Motor neuron (in vitro differentiated cells): ENCODE results near the gene OTX1. TPM values are rescaled to one million over a fixed set of nuclear protein-coding genes. Genes with fewer than 3 reads are reported as not detected.
"Not testable (repeated sequence)": the region's sequence is repeated elsewhere in the genome, so short reads cannot be mapped to it uniquely, and the experiment has no call there.

Source experiments
- ATAC-seq, 8 experiments: fragments of 200-7000 bp; cut with Tn5 transposase; replicated peaks in 6 of 8; 2 replicates each; pipeline ENCODE4 v1.8.0; 2021; ENCODE audit warnings: mild to moderate bottlenecking in 8 of 8, moderate library complexity in 8 of 8
- H3K27ac ChIP-seq, 2 donors: fragments of 250-450 bp; sonication (Bioruptor Pico); 2 replicates each; pipeline ENCODE4 v1.9.0; 2021; ENCODE audit warnings: antibody characterized with exemption in 2 of 2, mild to moderate bottlenecking in 2 of 2, moderate library complexity in 1 of 2
- H3K4me1 ChIP-seq, 2 donors: fragments of 250-450 bp; sonication (Bioruptor Pico); replicated peaks in 1 of 2; 2 replicates each; pipeline ENCODE4 v1.6.1; 2021; ENCODE audit warnings: antibody characterized with exemption in 2 of 2, mild to moderate bottlenecking in 2 of 2, moderate library complexity in 1 of 2
- H3K4me3 ChIP-seq, 5 donors: fragments of 250-450 bp; sonication (Bioruptor Pico); 2 replicates each; pipeline ENCODE4 v1.9.0; 2021; ENCODE audit warnings: antibody characterized with exemption in 5 of 5, mild to moderate bottlenecking in 5 of 5, moderate library complexity in 4 of 5
- WGBS, 10 experiments: fragments of 450-650 bp; shearing (Covaris generic); methylation state at CpG; one replicate each; pipeline ENCODE4 v1.0.0; 2022; 5-methylcytosine and 5-hydroxymethylcytosine counted together
- in situ Hi-C, 9 experiments: fragments of 400-800 bp; cut with MboI; loops; one replicate each; pipeline ENCODE4 v1.15.0; 2021; ENCODE audit warnings: low sequenced_read_pairs in 9 of 9, low pct_unique_long_range_greater_than_20kb in 2 of 9; ENCODE audit not compliant: unreplicated experiment in 9 of 9
- total RNA-seq, 8 experiments: library from RNA; unstranded; fragments of 300-600 nt; gene quantifications; 2 replicates each; pipeline versions ENCODE4 v1.2.3 to v1.2.4, GENCODE V29; 2022

Gene OTX1
- total RNA-seq, 8 experiments from 2014 or later: 0.14 to 3.6 (median 0.51) TPM

GRCh38 chr2:63073994-63074393, 23.4 kb downstream of the OTX1 start:
- no peak overlapping the region for H3K4me3 ChIP-seq
- no peaks in the 10 kb centered on the region for H3K4me1 ChIP-seq
- 0 to 100% (median 80%) methylated on average over 1 to 3 of the region's 3 CpGs; no CpG with 5 or more reads in 3 of the 10 experiments for WGBS, 10 experiments
- no peak overlapping the region for H3K27ac ChIP-seq
- ATAC-seq: no peak
- in situ Hi-C loops: no loop called here

GRCh38 chr2:63074399-63074798, 23.8 kb downstream of the OTX1 start:
- in situ Hi-C loops, H3K27ac ChIP-seq, H3K4me1 ChIP-seq, ATAC-seq, H3K4me3 ChIP-seq: not testable (repeated sequence)
- 69 to 100% (median 83%) methylated on average over 1 to 4 of the region's 4 CpGs; no CpG with 5 or more reads in 3 of the 10 experiments for WGBS, 10 experiments

GRCh38 chr2:63078852-63079606, 28.4 kb downstream of the OTX1 start:
- in situ Hi-C loops: no loop called here
- Histone ChIP-seq H3K4me3 (no peak overlapping the region), H3K4me1 (no peaks in the 10 kb centered on the region), H3K27ac (no peak overlapping the region)
- no peak for ATAC-seq
- 21 to 100% (median 60%) methylated on average over 2 to 4 of the region's 4 CpGs for WGBS, 10 experiments

- Histone ChIP-seq H3K27ac (no peak overlapping the region), H3K4me3 (no peak overlapping the region), H3K4me1 (no peaks in the 10 kb centered on the region)
- WGBS, 10 experiments: 0 to 100% (median 74%) methylated on average over 1 to 4 of the region's 4 CpGs; no CpG with 5 or more reads in 1 of the 10 experiments
- in situ Hi-C loops: no loop called here
- ATAC-seq: no peak
Observed at GRCh38 chr2:63081404-63081803, 30.8 kb downstream of the OTX1 start.

GRCh38 chr2:63086687-63087086, 36.1 kb downstream of the OTX1 start:
- Histone ChIP-seq H3K4me3 (no peak overlapping the region), H3K27ac (no peak overlapping the region), H3K4me1 (no peaks in the 10 kb centered on the region)
- in situ Hi-C loops: no loop called here
- no peak for ATAC-seq
- 0 to 50% (median 0%) methylated on average over 1 of the region's 1 CpG; no CpG with 5 or more reads in 3 of the 10 experiments for WGBS, 10 experiments

- H3K27ac ChIP-seq: no peak overlapping the region
- no peak for ATAC-seq
- in situ Hi-C loops: no loop called here
- H3K4me1 ChIP-seq: no peaks in the 10 kb centered on the region
- WGBS, 10 experiments: 0 to 100% (median 40%) methylated on average over 1 of the region's 1 CpG; no CpG with 5 or more reads in 3 of the 10 experiments
- no peak overlapping the region for H3K4me3 ChIP-seq
Observed at GRCh38 chr2:63092401-63092800, 41.8 kb downstream of the OTX1 start.

- in situ Hi-C loops: no loop called here
- no peak for ATAC-seq
- H3K4me3 ChIP-seq: no peak overlapping the region
- 0 to 58% (median 0%) methylated on average over 1 of the region's 1 CpG; no CpG with 5 or more reads in 1 of the 10 experiments for WGBS, 10 experiments
- no peak overlapping the region for H3K27ac ChIP-seq
- H3K4me1 ChIP-seq: no peaks in the 10 kb centered on the region
Observed at GRCh38 chr2:63092857-63093256, 42.2 kb downstream of the OTX1 start.

GRCh38 chr2:63093502-63093901, 42.9 kb downstream of the OTX1 start:
- H3K27ac ChIP-seq: no peak overlapping the region
- in situ Hi-C loops: no loop called here
- ATAC-seq: no peak
- H3K4me1 ChIP-seq: no peaks in the 10 kb centered on the region
- no peak overlapping the region for H3K4me3 ChIP-seq
- 14 to 93% (median 80%) methylated on average over 1 of the region's 1 CpG; no CpG with 5 or more reads in 3 of the 10 experiments for WGBS, 10 experiments

GRCh38 chr2:63096491-63096890, 45.9 kb downstream of the OTX1 start:
- no peaks in the 10 kb centered on the region for H3K4me1 ChIP-seq
- in situ Hi-C loops: no loop called here
- ATAC-seq: no peak
- no peak overlapping the region for H3K4me3 ChIP-seq
- WGBS, 10 experiments: 0 to 100% (median 85%) methylated on average over 1 of the region's 1 CpG; no CpG with 5 or more reads in 2 of the 10 experiments
- H3K27ac ChIP-seq: no peak overlapping the region

GRCh38 chr2:63099032-63099431, 48.4 kb downstream of the OTX1 start:
- no peak overlapping the region for H3K4me3 ChIP-seq
- H3K4me1 ChIP-seq: no peaks in the 10 kb centered on the region
- ATAC-seq: no peak
- in situ Hi-C loops: no loop called here
- 0 to 100% (median 80%) methylated on average over 1 of the region's 1 CpG; no CpG with 5 or more reads in 3 of the 10 experiments for WGBS, 10 experiments
- H3K27ac ChIP-seq: no peak overlapping the region

- no peak overlapping the region for H3K4me3 ChIP-seq
- WGBS, 10 experiments: 0 to 89% (median 62%) methylated on average over 2 of the region's 2 CpGs; no CpG with 5 or more reads in 1 of the 10 experiments
- no peak for ATAC-seq
- no peak overlapping the region for H3K27ac ChIP-seq
- in situ Hi-C loops: no loop called here
- H3K4me1 ChIP-seq: no peaks in the 10 kb centered on the region
Observed at GRCh38 chr2:63101954-63102353, 51.3 kb downstream of the OTX1 start.

- in situ Hi-C loops: no loop called here
- H3K4me1 ChIP-seq: no peaks in the 10 kb centered on the region
- H3K4me3 ChIP-seq: no peak overlapping the region
- no peak for ATAC-seq
- WGBS, 10 experiments: 40 to 100% (median 91%) methylated on average over 1 of the region's 1 CpG; no CpG with 5 or more reads in 4 of the 10 experiments
- no peak overlapping the region for H3K27ac ChIP-seq
Observed at GRCh38 chr2:63104482-63104881, 53.9 kb downstream of the OTX1 start.
